Measurements from ENCODE around the gene TENM4. TPM values are rescaled to one million over a fixed set of nuclear protein-coding genes. Genes with fewer than 3 reads are reported as not detected.

TENM4 gene
- total RNA-seq, 1 donor from 2014 or later: 117 TPM

DNA sequence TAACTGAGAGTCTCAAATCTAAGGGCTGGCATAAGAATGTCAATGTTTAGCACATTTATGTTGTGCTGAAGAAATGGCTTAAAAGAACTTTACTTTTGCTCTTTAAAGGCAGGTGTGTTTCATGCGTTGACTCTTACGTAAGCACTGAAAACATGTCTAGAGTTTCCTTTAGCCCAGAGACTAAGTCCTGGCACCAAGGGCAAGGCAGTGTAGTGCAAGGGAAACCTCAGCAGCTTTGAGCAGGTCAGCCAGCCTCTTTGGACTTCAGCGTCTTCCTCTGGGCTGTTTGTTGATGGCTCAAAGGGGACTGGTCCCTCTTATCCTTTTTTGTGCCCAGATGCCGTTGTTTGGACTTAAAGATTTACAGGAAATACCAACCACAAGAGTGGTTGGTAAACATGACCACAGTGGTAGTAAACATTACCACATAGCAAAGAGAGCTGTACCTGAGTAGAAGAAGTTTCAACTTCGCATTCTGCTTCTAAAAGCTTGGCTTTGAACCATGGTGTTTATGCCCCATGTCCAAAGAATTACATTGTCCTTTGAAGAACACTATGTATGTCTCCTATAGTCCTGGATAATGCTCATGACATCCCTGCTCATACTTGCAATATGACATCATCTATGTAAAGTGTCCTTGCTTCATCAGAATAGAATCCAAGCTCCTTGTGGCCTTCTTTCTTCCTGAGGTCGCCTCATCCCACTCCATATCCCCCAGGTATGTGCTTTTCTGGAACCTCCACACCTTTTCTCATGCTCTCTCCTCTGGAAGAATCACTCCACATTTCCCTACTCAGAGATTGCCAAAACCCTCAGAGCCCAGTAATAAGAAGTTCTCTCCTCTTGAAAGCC is 23.5 kb downstream of the TENM4 start:
- H3K27ac Mint-ChIP-seq: no peak overlapping the region
- DNase-seq (ENCODE audit: low spot score, unreplicated experiment): no peak
- TF ChIP-seq CTCF (IDR thresholded peaks at IDR 0.05; ENCODE audit: unreplicated experiment): no peak
- H3K27me3 Mint-ChIP-seq: no peaks in the 10 kb centered on the region
- H3K36me3 Mint-ChIP-seq (ENCODE audit: insufficient read depth): peaks cover 10% of the 10 kb centered on the region
- peaks cover 2% of the 10 kb centered on the region for H3K4me1 Mint-ChIP-seq (ENCODE audit: low read depth)
- no peak overlapping the region for H3K4me3 Mint-ChIP-seq (ENCODE audit: low read depth)
- peaks cover 7% of the 10 kb centered on the region for H3K9me3 Mint-ChIP-seq (ENCODE audit: low read depth)

- TF ChIP-seq CTCF (IDR thresholded peaks at IDR 0.05; ENCODE audit: unreplicated experiment): no peak
- no peak overlapping the region for H3K27ac Mint-ChIP-seq
- H3K4me3 Mint-ChIP-seq (ENCODE audit: low read depth): no peak overlapping the region
- H3K36me3 Mint-ChIP-seq (ENCODE audit: insufficient read depth): peaks cover 10% of the 10 kb centered on the region
- no peaks in the 10 kb centered on the region for H3K27me3 Mint-ChIP-seq
- peaks cover 7% of the 10 kb centered on the region for H3K9me3 Mint-ChIP-seq (ENCODE audit: low read depth)
- H3K4me1 Mint-ChIP-seq (ENCODE audit: low read depth): peaks cover 2% of the 10 kb centered on the region
- DNase-seq (ENCODE audit: low spot score, unreplicated experiment): no peak
Observed at GRCh38 chr11:79415912-79416311, 24.9 kb downstream of the TENM4 start.

- Mint-ChIP-seq H3K36me3 (ENCODE audit: insufficient read depth) (peaks cover 10% of the 10 kb centered on the region), H3K27ac (no peak overlapping the region), H3K27me3 (no peaks in the 10 kb centered on the region), H3K9me3 (ENCODE audit: low read depth) (peaks cover 7% of the 10 kb centered on the region), H3K4me1 (ENCODE audit: low read depth) (peaks cover 2% of the 10 kb centered on the region), H3K4me3 (ENCODE audit: low read depth) (no peak overlapping the region)
- no peak for DNase-seq (ENCODE audit: low spot score, unreplicated experiment)
- TF ChIP-seq CTCF (IDR thresholded peaks at IDR 0.05; ENCODE audit: unreplicated experiment): no peak
Observed at GRCh38 chr11:79415411-79415810, 25.4 kb downstream of the TENM4 start.

DNA sequence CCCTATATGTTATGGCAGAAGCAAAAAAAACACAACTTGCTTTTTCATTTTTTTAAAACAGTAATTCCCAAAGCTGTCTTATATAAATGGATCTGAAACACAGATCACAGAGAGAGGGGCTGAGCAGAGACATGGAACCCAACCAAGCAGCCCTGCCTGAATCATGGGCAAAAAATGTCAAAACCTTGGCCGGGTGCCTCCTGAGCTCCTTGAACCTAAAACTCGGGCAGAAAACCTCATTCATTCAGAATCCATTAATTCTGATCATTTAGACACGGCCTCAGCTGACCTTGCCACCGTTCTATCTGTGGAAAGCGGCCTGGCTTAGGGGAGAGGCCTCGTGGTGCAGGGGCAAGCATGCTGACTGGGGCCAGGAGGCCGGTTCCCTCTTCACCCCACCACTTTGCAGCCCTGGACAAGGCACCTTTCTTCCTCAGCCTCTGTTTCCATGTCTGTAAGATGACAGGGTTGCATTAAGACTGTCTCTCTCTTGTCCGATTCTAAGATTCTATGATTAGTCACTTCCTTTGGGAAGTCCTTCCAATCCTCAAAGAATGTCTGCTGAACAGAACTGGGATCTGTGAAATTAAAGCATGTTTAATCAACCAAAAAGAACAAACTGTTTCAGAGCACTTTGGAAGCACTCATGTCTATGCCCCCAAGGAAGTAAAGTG is 26.0 kb downstream of the TENM4 start:
- Mint-ChIP-seq H3K27ac (no peak overlapping the region), H3K4me1 (ENCODE audit: low read depth) (peaks cover 5% of the 10 kb centered on the region), H3K9me3 (ENCODE audit: low read depth) (peaks cover 7% of the 10 kb centered on the region), H3K4me3 (ENCODE audit: low read depth) (no peak overlapping the region), H3K27me3 (no peaks in the 10 kb centered on the region), H3K36me3 (ENCODE audit: insufficient read depth) (peaks cover 10% of the 10 kb centered on the region)
- DNase-seq (ENCODE audit: low spot score, unreplicated experiment): no peak
- TF ChIP-seq CTCF (IDR thresholded peaks at IDR 0.05; ENCODE audit: unreplicated experiment): no peak

- DNase-seq (ENCODE audit: low spot score, unreplicated experiment): no peak
- H3K27ac Mint-ChIP-seq: no peak overlapping the region
- TF ChIP-seq CTCF (IDR thresholded peaks at IDR 0.05; ENCODE audit: unreplicated experiment): no peak
- H3K4me1 Mint-ChIP-seq (ENCODE audit: low read depth): peaks cover 9% of the 10 kb centered on the region
- peaks cover 10% of the 10 kb centered on the region for H3K36me3 Mint-ChIP-seq (ENCODE audit: insufficient read depth)
- no peaks in the 10 kb centered on the region for H3K27me3 Mint-ChIP-seq
- H3K4me3 Mint-ChIP-seq (ENCODE audit: low read depth): no peak overlapping the region
- H3K9me3 Mint-ChIP-seq (ENCODE audit: low read depth): peaks cover 7% of the 10 kb centered on the region
Observed at GRCh38 chr11:79414041-79414440, 26.8 kb downstream of the TENM4 start.

All from progenitor cell of endocrine pancreas (in vitro differentiated cells).